ENCODE measurements around the gene CA14. TPM values are rescaled to one million over a fixed set of nuclear protein-coding genes. Genes with fewer than 3 reads are reported as not detected.

Gene CA14
- total RNA-seq, 1 donor, result not detected

- no peak for TF ChIP-seq CTCF (IDR thresholded peaks at IDR 0.05; ENCODE audit: insufficient read depth, low read length)
- H3K4me3 ChIP-seq (ENCODE audit: low read depth, low read length), result peak overlapping the region; percentile 79
- DNase-seq (ENCODE audit: low read depth), result no peak
Observed at GRCh38 chr1:150269451-150269850, 11.9 kb downstream of the CA14 start.

- DNase-seq (ENCODE audit: low read depth), result no peak
- TF ChIP-seq CTCF (IDR thresholded peaks at IDR 0.05; ENCODE audit: insufficient read depth, low read length), result no peak
- no peak overlapping the region for H3K4me3 ChIP-seq (ENCODE audit: low read depth, low read length)
Observed at GRCh38 chr1:150271291-150271959, 13.9 kb downstream of the CA14 start.

GRCh38 chr1:150273311-150273710, 15.7 kb downstream of the CA14 start:
- H3K4me3 ChIP-seq (ENCODE audit: low read depth, low read length), result peak overlapping the region; percentile 66
- peak; percentile 41 for DNase-seq (ENCODE audit: low read depth)
- no peak for TF ChIP-seq CTCF (IDR thresholded peaks at IDR 0.05; ENCODE audit: insufficient read depth, low read length)

- no peak overlapping the region for H3K4me3 ChIP-seq (ENCODE audit: low read depth, low read length)
- no peak for TF ChIP-seq CTCF (IDR thresholded peaks at IDR 0.05; ENCODE audit: insufficient read depth, low read length)
- no peak for DNase-seq (ENCODE audit: low read depth)
Observed at GRCh38 chr1:150280138-150280707, 22.6 kb downstream of the CA14 start.

GRCh38 chr1:150281221-150281757, 23.7 kb downstream of the CA14 start:
- peak overlapping the region; percentile 94 for H3K4me3 ChIP-seq (ENCODE audit: low read depth, low read length)
- TF ChIP-seq CTCF (IDR thresholded peaks at IDR 0.05; ENCODE audit: insufficient read depth, low read length), result peak; percentile 76
- peak; percentile 81 for DNase-seq (ENCODE audit: low read depth)

- peak within 1 kb of the TSS; percentile 94 for H3K4me3 ChIP-seq (ENCODE audit: low read depth, low read length)
- TF ChIP-seq CTCF (IDR thresholded peaks at IDR 0.05; ENCODE audit: insufficient read depth, low read length), result no peak
- DNase-seq (ENCODE audit: low read depth), result peak; percentile 100
Observed at GRCh38 chr1:150281758-150282557, 24.4 kb downstream of the CA14 start, which contains the start of gene CIART. Gene CIART (plus strand): TSS chr1:150282554. CDS start chr1:150283268, 714 bp downstream.
